GM10266 (cell line): Measurements from ENCODE around the gene RAB44.

Experiments used
- DNase-seq: peaks from one replicate; pipeline ENCODE4 v3.0.0; 2012; ENCODE audit errors: extremely low spot score
- CTCF ChIP-seq: IDR thresholded peaks from 2 replicates; pipeline ENCODE4 v1.5.1; 2012; ENCODE audit warnings: mild to moderate bottlenecking, low read depth; ENCODE audit not compliant: control insufficient read depth, insufficient read depth; ENCODE audit errors: missing control alignments

Gene RAB44

GRCh38 chr6:36755435-36756348 lies 58.1 kb downstream of the RAB44 start:
- DNase-seq: peak; percentile 70
- TF ChIP-seq CTCF: no peak

- no peak for DNase-seq
- no peak for TF ChIP-seq CTCF
Observed at GRCh38 chr6:36756786-36757185, 59.2 kb downstream of the RAB44 start.

DNA sequence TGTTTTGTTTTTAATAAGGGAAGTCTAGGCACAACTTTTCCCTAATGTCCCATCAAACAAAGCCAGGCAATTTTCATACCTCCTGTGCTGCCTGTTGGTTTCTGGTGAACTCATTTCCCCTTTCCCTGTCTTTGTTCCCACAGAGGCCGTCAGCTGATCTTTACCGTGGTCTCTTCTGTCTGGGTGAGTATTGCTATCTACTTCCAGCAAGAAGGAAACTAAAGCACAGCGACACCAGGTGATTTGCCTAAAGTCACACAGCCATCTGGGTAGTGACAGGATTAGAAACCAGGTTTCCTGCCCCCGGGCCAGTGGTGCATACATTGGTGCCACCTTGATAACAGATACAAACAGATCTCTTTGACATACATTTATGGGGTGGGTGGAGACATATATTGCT lies 59.6 kb downstream of the RAB44 start:
- DNase-seq: no peak
- peak; percentile 19 for TF ChIP-seq CTCF

- no peak for DNase-seq
- TF ChIP-seq CTCF: no peak
Observed at GRCh38 chr6:36757943-36758508, 60.4 kb downstream of the RAB44 start.

DNA sequence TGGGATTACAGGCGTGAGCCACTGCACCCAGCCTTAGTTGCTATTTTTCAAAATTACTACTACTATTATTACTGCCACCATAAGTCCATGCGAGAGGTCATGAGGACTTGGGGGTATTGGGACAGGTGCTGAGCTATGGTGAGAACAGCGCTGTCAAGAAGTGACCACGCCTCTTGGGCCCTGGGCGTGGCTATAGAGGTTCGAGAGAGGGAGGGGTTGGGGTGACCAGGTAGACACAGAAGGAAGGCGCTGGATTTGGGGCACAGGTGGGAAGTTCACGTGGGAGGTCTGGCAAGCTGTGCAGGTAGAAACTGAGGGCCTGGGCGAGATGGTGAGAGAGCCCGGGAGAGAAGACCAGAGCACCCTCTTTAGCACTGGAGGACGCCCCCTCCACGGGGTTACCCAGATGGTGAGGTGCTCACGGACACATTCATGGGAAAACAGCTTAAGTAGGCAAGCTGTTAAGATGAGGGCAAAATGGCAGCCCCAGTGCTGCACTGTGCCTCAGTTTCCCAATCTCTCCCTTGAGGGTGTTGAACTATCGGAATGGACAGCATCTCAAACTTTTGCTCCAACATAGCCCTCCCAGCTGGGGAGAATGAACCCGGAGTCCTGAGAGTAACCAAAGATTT lies 61.0 kb downstream of the RAB44 start:
- TF ChIP-seq CTCF: no peak
- DNase-seq: no peak

DNA sequence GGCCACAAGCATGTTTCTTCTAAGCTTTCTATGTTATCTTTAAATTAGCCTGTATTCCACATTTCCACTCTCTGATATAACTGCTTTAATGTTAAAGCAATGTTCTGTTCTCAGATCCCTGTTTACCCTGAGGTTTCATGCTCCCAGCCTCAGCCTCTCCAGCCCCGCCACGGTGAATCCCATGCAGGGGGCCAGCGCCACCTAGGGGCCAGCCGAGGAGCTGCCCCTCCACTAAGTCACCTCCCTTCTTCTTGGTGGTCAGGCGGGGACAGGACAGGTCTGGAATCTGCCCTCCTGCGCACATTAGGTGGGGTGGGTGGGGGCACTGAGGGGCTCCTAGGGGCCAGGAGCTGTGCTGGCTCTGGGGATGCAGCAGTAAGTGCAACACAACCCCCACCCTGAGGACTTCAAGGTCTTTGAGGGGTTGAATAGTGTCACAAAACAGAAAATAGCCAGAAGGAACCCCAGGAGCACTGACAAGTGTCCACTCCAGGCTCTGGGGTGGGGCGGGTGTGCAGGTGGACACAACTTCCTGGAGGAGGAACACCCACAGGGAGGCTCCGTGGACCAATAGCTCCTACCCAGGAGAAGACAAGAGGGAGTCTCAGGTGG lies 61.6 kb downstream of the RAB44 start:
- peak; percentile 84 for DNase-seq
- peak; percentile 100 for TF ChIP-seq CTCF
